ENCODE results near the gene CXorf66.
"Not testable (repeated sequence)": the region's sequence is repeated elsewhere in the genome, so short reads cannot be mapped to it uniquely, and the experiment has no call there.

Gene CXorf66

DNA sequence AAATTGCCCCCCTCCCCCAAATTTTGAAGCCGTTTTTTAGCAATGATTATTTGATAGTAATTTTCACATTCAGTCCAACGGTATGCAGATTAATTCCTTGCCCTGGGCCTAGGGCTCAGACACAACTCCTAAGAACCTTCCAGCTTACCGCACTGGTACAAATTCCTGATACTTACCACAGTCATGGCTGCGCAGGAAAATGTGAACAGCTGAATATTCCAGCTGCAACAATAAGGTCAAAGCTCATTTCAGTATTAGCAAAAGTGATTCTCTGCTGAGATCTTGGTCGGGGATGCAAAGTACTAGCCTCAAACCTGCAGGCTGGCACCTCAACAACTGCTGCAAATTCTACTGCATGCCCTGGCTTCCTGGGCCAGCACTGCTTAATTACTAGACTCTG, 35.4 kb downstream of the CXorf66 start:
- TF ChIP-seq CTCF (IDR thresholded peaks at IDR 0.05; ENCODE audit: low read depth, low read length, missing control alignments) = no peak

DNA sequence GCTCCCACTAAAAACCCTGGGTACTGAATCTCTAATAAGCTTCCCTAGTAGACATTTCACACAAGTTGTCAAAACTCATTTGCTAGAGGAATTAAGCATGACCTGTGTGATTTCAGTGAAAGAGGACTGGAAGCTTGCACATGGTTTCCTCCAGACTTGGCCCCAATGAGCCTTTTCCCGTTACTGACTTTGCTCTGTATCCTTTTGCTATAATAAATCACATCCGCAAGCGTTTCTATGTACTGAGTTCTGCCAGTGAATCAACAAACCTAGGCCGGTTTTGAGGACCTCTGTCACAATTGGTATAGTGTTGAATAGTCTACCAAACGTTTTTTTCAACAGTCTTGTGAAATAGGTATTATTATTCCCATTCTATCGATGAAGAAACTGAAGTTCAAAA, 40.6 kb downstream of the CXorf66 start:
- no peak for TF ChIP-seq CTCF (IDR thresholded peaks at IDR 0.05; ENCODE audit: low read depth, low read length, missing control alignments)
- H3K4me3 ChIP-seq (ENCODE audit: low read depth, low read length) = no peak overlapping the region
- no peak for DNase-seq (ENCODE audit: low read depth)

More for the DNA sequence above, 35.4 kb downstream of the CXorf66 start:
- H3K4me3 ChIP-seq (ENCODE audit: low read depth, low read length) = no peak overlapping the region; the same call in 1 of the 2 replicates
- no peak for DNase-seq (ENCODE audit: low read depth)

GRCh38 chrX:139924069-139924695, 41.1 kb downstream of the CXorf66 start:
- no peak overlapping the region for H3K4me3 ChIP-seq (ENCODE audit: low read depth, low read length)
- no peak for DNase-seq (ENCODE audit: low read depth)
- TF ChIP-seq CTCF (IDR thresholded peaks at IDR 0.05; ENCODE audit: low read depth, low read length, missing control alignments) = no peak

DNA sequence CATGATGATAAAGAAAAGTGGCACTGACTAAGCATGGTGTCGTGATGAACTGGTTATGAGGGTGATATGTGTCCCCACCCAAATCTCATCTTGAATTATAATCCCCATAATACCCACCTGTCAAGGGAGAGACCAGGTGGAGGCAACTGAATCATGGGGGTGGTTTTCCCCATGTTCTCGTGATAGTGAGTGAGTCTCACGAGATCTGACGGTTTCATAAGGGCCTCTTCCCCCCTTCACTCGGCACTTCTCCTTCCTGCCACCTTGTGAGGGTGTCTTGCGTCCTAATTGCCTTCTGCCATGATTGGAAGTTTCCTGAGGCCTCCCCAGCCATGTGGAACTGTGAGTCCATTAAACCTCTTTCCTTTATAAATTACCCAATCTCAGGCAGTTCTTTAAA, 44.2 kb downstream of the CXorf66 start:
- not testable (repeated sequence) for H3K4me3 ChIP-seq (ENCODE audit: low read depth, low read length); DNase-seq (ENCODE audit: low read depth)

GRCh38 chrX:139920316-139920715, 45.0 kb downstream of the CXorf66 start:
- no peak for TF ChIP-seq CTCF (IDR thresholded peaks at IDR 0.05; ENCODE audit: low read depth, low read length, missing control alignments)
- no peak overlapping the region for H3K4me3 ChIP-seq (ENCODE audit: low read depth, low read length)
- DNase-seq (ENCODE audit: low read depth) = no peak

DNA sequence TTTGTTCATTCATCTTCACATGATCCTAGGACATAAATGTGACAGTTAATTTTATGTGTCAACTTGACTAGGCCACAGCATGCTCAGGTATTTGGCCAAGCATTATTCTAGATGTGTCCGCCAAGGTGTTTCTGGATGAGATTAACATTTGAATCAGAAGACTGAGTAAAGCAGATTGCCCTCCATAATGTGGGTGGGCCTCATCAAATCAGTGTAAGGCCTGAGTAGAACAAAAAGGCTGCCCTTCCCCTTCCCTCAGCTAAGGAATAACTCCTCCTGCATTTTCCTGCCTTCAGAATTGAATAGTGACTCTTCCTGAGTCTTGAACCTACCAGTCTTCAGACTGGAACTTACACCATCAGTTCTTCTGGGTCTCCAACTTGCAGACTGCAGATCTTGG, 50.9 kb downstream of the CXorf66 start:
- no peak overlapping the region for H3K4me3 ChIP-seq (ENCODE audit: low read depth, low read length)
- TF ChIP-seq CTCF (IDR thresholded peaks at IDR 0.05; ENCODE audit: low read depth, low read length, missing control alignments) = no peak
- no peak for DNase-seq (ENCODE audit: low read depth)

- H3K4me3 ChIP-seq (ENCODE audit: low read depth, low read length) = no peak overlapping the region
- no peak for DNase-seq (ENCODE audit: low read depth)
- TF ChIP-seq CTCF (IDR thresholded peaks at IDR 0.05; ENCODE audit: low read depth, low read length, missing control alignments) = no peak
These were observed 55.6 kb downstream of the CXorf66 start for GRCh38 chrX:139909712-139910111.

Data from GM12864 (cell line).